ENCODE measurements around the gene DNAJC4. TPM values are rescaled to one million over a fixed set of nuclear protein-coding genes. Genes with fewer than 3 reads are reported as not detected.

The DNAJC4 gene
- total RNA-seq, 4 donors from 2014 or later, result 13.8 to 30.0 (median 18.9) TPM

- no peaks in the 10 kb centered on the region for H3K9me3 ChIP-seq
- H3K4me3 ChIP-seq, result peak overlapping the region; percentile 82 to 98 (median 92)
- peak in 1 of 2 donors; percentile 72 for DNase-seq
- intact Hi-C loops (cut with DNase I; ENCODE audit: low total_unique reads) (loop anchor here (1.0 kb wide), 2 partner anchors 18 to 65 kb away; partner anchors contain the start of gene PLCB3), in situ Hi-C loops (cut with MboI; ENCODE audit: low sequenced_read_pairs in 4 of 4) (no loop called here)
- H3K27me3 ChIP-seq, result no peaks in the 10 kb centered on the region
- peak overlapping the region; percentile 94 to 99 (median 98) for H3K27ac ChIP-seq
- TF ChIP-seq CTCF (IDR thresholded peaks at IDR 0.05 in 4 of 5, conservative IDR thresholded peaks at IDR 0.05 in 1 of 5) (no peak), POLR2A (IDR thresholded peaks at IDR 0.05) (no peak)
- H3K4me1 ChIP-seq, result peaks cover 22% of the 10 kb centered on the region in 2 donors
- peak; percentile 1 to 25 for ATAC-seq
- H3K36me3 ChIP-seq, result peaks cover 0 to 12% of the 10 kb centered on the region in 2 donors
Measured at GRCh38 chr11:64268893-64269539, 38.7 kb downstream of the DNAJC4 start.

GRCh38 chr11:64269540-64270220, 39.3 kb downstream of the DNAJC4 start:
- intact Hi-C loops (cut with DNase I; ENCODE audit: low total_unique reads), result loop anchor here (1.0 to 5.0 kb wide), 7 partner anchors 15 to 82 kb away; partner anchors contain the start of genes BAD, FKBP2, PLCB3 and STIP1

GRCh38 chr11:64275031-64275800, 44.9 kb downstream of the DNAJC4 start:
- ATAC-seq (no peak), DNase-seq (no peak)
- H3K4me3 ChIP-seq, result no peak overlapping the region
- H3K36me3 ChIP-seq, result peaks cover 0 to 15% of the 10 kb centered on the region in 2 donors
- in situ Hi-C loops (cut with MboI; ENCODE audit: low sequenced_read_pairs in 4 of 4) (no loop called here), intact Hi-C loops (cut with DNase I; ENCODE audit: low total_unique reads) (no loop called here)
- no peak overlapping the region for H3K27ac ChIP-seq
- no peaks in the 10 kb centered on the region for H3K9me3 ChIP-seq
- no peaks in the 10 kb centered on the region for H3K27me3 ChIP-seq
- no peak for TF ChIP-seq CTCF (IDR thresholded peaks at IDR 0.05 in 4 of 5, conservative IDR thresholded peaks at IDR 0.05 in 1 of 5)
- TF ChIP-seq POLR2A (IDR thresholded peaks at IDR 0.05), result no peak
- peaks cover 6 to 9% of the 10 kb centered on the region in 2 donors for H3K4me1 ChIP-seq

More at GRCh38 chr11:64269540-64270220, 39.3 kb downstream of the DNAJC4 start:
- no peaks in the 10 kb centered on the region for H3K27me3 ChIP-seq
- H3K9me3 ChIP-seq, result no peaks in the 10 kb centered on the region
- H3K36me3 ChIP-seq, result peaks cover 0 to 12% of the 10 kb centered on the region in 2 donors
- in situ Hi-C loops (cut with MboI; ENCODE audit: low sequenced_read_pairs in 4 of 4), result no loop called here
- peak overlapping the region; percentile 94 to 99 (median 98) for H3K27ac ChIP-seq
- ATAC-seq, result peak; percentile 84 to 91
- peak overlapping the region; percentile 82 to 100 (median 93) for H3K4me3 ChIP-seq
- DNase-seq, result peak; percentile 99
- peaks cover 22% of the 10 kb centered on the region in 2 donors for H3K4me1 ChIP-seq
- TF ChIP-seq CTCF (IDR thresholded peaks at IDR 0.05 in 4 of 5, conservative IDR thresholded peaks at IDR 0.05 in 1 of 5), result peak in 3 of 5 experiments; percentile 11 to 22 (median 16)
- TF ChIP-seq POLR2A (IDR thresholded peaks at IDR 0.05), result peak; percentile 35 to 47

- peaks cover 6 to 9% of the 10 kb centered on the region in 2 donors for H3K4me1 ChIP-seq
- H3K27me3 ChIP-seq, result no peaks in the 10 kb centered on the region
- no peak overlapping the region for H3K4me3 ChIP-seq
- ATAC-seq (no peak), DNase-seq (no peak)
- in situ Hi-C loops (cut with MboI; ENCODE audit: low sequenced_read_pairs in 4 of 4) (no loop called here), intact Hi-C loops (cut with DNase I; ENCODE audit: low total_unique reads) (no loop called here)
- no peaks in the 10 kb centered on the region for H3K9me3 ChIP-seq
- TF ChIP-seq POLR2A (IDR thresholded peaks at IDR 0.05), result no peak
- no peak for TF ChIP-seq CTCF (IDR thresholded peaks at IDR 0.05 in 4 of 5, conservative IDR thresholded peaks at IDR 0.05 in 1 of 5)
- peaks cover 0 to 15% of the 10 kb centered on the region in 2 donors for H3K36me3 ChIP-seq
- H3K27ac ChIP-seq, result no peak overlapping the region
Measured at GRCh38 chr11:64275841-64276240, 45.5 kb downstream of the DNAJC4 start.
